ENCODE measurements around the gene SUPT3H.
"Not testable (repeated sequence)": the region's sequence is repeated elsewhere in the genome, so short reads cannot be mapped to it uniquely, and the experiment has no call there.

SUPT3H gene

DNA sequence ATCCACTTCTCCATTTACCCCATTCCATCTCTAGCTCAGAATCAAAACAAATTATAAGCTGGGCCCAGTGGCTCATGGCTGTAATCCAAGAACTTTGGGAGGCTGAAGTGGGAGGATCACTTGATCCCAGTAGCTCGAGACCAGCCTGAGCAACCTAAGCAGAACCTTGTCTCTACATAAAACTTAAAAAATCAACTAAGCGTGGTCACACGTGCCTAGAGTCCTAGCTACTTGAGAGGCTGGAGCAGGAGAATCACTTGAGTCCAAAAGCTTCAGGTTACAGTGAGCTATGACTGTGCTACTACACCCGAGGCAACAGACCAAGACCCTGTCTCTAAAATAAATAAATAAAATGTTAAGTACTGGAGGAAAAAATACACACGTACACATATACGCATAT, 124.3 kb downstream of the SUPT3H start:
- DNase-seq, result no peak

DNA sequence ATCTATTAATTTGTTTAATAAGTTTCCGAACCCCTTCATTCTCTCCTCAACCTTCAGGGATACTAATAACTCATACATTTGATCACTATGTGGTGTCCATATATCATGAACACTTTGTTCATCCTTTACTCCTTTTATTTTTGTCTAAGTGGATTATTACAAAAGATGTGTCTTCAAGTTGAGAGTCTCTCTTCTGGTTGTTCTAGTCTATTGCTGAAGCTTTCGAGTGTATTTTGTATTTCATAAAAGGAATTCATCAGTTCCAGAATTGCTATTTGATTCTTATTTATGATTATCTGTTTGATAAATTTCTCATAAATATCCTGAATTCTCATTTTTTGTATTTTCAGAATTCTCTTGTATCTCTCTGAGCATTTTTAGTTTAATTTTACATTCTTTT, 146.1 kb downstream of the SUPT3H start:
- DNase-seq, result no peak

DNA sequence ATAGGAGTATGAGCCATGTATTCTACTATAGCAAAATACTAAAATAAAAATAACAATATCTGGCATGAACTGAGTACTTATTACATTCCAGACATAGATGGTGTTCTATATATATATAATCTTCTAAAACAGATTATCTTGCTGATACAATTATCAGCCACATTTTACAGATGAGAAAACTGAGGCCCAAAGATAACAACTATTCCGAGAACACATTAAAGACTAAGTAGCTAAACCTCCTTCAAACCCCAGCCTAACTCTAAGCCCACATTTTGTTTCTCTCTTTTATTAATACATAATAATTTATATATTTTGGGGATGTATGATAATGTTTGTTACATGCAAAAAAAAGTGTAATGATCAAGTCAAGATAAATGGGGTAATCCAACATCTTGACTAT, 148.3 kb downstream of the SUPT3H start:
- no peak for DNase-seq

DNA sequence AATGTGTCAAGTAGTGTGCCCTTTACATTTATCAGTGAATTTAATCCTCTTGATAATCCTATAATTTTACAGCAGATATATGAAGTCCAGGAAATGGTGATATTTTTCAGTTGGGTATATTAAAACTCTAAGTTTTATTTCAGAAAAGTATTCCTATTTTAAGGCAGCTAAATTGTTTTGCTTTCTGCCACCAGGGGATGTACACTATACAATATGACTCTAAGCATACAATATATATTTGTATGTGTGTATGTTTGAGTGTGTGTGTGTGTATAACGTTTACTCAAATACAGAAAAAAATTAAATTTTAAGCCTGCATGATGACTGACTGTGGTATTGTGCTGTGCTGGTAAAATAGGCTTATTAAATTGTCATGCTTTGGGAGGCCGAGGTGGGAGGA, 151.7 kb downstream of the SUPT3H start:
- no peak for DNase-seq

GRCh38 chr6:45222380-45222779, 155.4 kb downstream of the SUPT3H start:
- DNase-seq, result no peak

GRCh38 chr6:45215759-45216158, 162.0 kb downstream of the SUPT3H start:
- DNase-seq, result no peak

- DNase-seq, result no peak
Measured at GRCh38 chr6:45212976-45213375, 164.8 kb downstream of the SUPT3H start.

GRCh38 chr6:45209762-45210161, 168.0 kb downstream of the SUPT3H start:
- DNase-seq, result no peak

DNA sequence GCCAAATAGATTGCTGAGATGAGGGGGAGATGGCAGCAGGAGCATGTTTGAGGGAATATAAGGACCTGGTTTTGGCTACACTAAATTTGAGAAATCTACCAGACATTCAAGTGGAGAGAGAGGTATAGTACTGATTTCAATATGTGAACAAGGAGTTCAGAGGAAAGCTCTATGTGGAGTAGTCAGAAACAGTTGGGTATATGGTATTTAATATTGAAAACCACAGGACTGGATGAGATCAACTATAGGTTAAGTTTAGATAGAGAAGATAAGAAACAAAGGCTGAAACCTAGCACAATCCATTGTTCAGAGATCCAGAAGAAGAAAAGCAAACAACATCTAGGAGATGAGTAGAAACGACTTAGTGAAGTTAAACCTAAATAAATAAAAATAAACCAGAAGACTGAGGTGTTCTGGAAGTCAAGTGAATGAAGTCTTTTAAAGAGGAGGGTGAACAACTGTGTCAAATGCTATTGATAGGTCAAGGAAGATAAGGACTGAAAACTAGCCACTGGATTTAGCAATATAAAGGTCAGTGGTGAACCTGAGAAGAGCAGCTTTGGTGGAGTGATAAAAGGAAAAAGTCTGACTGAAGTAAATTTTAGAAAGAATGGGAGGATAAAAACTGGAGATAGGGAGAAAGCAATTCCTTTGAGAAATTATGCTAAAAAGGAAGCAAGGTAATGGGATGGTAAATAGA, 170.8 kb downstream of the SUPT3H start:
- no peak for DNase-seq

GRCh38 chr6:45201484-45201883, 176.2 kb downstream of the SUPT3H start:
- no peak for DNase-seq

DNA sequence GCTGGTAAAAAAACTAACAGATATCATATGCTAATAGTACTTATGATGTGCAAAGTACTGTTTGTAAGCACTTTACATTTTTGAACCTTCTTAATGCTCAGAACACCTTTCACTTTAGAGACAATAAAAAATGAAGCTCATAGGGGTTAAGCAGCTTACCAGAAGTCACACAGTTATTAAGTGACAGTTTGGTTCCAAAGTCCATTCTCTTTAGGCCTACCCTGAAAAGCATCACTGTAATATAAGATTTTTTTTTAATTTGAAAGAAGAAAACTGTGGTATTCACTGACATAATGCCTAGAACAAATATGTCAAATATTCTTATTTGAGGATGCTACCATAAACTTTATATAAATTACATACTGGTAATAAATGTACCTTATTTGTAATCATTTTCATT, 177.2 kb downstream of the SUPT3H start:
- DNase-seq, result no peak

GRCh38 chr6:45199554-45199953, 178.2 kb downstream of the SUPT3H start:
- no peak for DNase-seq

- DNase-seq, result no peak
Measured at GRCh38 chr6:45196121-45196520, 181.6 kb downstream of the SUPT3H start.

- DNase-seq, result no peak
Measured at GRCh38 chr6:45195137-45195536, 182.6 kb downstream of the SUPT3H start.

GRCh38 chr6:45192556-45192955, 185.2 kb downstream of the SUPT3H start:
- DNase-seq, result no peak

DNA sequence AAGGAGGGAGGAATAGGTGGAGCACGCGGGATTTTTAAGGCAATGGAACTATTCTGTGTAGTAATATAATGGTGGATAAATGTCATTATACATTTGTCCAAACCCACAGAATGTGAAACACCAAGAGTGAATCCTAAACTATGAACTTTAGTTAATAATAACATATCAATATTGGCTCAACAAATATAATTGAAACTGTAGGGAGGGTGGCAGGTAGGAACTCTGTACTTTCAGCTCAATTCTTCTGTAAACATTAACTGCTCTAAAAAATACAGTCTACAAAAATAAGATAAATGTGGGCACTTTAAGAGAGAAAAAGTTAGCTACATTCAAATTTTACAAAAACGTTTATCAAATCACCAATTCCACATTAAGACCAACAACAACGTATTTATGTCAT, 186.3 kb downstream of the SUPT3H start:
- no peak for DNase-seq

GRCh38 chr6:45187836-45188235, 189.9 kb downstream of the SUPT3H start:
- no peak for DNase-seq

DNA sequence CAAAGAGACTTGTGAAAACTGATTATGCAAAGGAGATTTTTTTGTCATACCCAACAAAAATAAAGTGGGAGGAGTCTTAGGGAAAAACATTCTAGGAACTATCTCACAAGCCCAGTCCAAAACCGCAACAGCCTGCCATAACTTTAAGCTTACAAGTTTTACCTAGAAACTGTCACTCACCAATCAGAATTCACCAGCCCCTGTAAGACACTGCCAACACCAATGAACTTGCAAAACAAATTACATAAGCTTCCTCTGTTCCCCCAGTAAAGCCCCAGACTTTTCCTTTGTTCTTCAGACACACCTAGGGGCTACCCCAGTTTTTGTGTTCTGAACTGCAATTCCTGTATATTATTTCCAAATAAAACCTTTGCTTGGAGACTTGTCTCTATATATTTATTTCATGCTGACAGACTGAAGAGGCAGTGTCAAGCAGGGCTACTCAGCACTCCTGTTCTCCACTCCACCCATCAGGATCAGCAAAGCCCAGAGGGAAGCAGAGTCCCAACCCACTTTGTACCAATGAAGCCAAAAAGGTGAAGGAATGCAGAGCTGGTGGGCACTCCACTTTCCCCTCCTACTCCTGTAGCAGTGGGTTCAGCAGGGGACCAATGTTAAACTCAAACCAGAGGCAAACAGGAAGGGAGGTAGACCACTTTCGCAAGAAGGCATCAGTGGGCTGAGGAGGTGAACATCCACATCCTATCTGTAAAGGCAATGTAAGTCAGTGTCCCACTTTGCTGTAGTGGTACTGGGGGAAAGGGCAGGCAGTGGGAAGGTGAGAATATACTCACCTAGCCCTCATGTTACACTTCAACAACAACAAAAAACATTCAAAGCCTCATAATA, 192.1 kb downstream of the SUPT3H start:
- DNase-seq, result no peak

DNA sequence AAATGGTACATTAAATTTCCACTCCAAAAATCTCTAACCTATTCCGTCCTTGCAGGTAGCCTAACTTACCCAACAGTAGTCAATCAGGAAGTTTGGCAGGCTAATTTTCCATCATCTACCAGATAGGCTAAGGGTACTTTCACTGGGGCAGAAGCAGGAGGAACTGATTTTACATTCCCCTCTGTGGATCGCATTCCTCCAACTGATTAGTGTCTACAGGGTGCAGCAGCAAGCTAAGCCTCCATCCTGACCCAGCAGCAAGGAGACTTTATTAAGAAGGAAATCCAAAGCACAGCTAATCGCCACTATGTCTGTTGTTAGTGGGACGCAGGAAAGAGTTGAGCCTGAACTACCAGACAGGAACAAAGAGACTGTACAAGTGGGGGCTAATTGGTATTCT, 192.8 kb downstream of the SUPT3H start:
- DNase-seq, result no peak

GRCh38 chr6:45184040-45184439, 193.7 kb downstream of the SUPT3H start:
- no peak for DNase-seq

- not testable (repeated sequence) for DNase-seq
Measured at GRCh38 chr6:45176373-45176772, 201.4 kb downstream of the SUPT3H start.

- DNase-seq, result no peak
Measured at GRCh38 chr6:45175272-45175671, 202.5 kb downstream of the SUPT3H start.

DNA sequence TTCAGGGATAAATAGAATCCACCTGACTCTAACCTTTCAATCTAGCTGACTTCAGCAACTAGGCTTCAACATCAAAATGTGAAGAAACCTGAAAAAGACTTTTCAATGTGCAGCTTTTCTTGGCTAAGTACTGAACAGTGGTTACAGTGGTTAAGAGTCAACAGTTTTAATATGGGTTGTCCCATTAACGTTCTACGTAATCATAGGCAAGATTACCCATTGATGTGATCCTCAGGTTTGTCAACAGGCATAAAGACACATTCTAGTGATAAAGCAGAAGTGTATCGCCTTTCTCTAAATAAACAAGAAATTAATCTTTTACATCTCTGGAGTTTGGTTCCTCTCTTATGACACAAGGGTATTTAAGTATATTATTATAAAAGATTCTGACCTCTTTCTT, 203.7 kb downstream of the SUPT3H start:
- no peak for DNase-seq

- no peak for DNase-seq
Measured at GRCh38 chr6:45171380-45171779, 206.4 kb downstream of the SUPT3H start.

GRCh38 chr6:45170309-45170708, 207.4 kb downstream of the SUPT3H start:
- no peak for DNase-seq

All from stimulated activated CD4-positive, alpha-beta T cell treated with anti-CD3 and anti-CD28 coated beads, Interleukin-2, amount 100 ng/mL, for 24 hours (primary cell).